ENCODE results near the gene MORN3.
"Not testable (repeated sequence)": the region's sequence is repeated elsewhere in the genome, so short reads cannot be mapped to it uniquely, and the experiment has no call there.

Gene MORN3

DNA sequence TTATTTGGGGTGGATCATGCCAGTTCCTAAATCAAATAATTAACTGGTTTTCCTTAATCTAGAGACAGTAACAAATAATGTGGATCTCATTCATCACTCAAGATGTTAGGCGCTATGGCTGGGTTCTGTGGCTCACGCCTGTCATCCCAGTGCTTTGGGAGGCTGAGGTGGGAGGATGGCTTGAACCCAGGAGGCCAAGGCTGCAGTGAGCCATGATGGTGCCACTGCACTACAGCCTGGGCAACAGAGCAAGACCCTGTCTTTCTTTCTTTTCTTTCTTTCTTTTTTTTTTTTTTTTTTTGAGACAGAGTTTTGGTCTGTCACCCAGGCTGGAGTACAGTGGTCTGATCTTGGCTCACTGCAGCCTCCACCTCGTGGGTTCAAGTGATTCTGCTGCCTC is 23.3 kb upstream of the MORN3 start:
- not testable (repeated sequence) for DNase-seq (ENCODE audit: low spot score)

DNA sequence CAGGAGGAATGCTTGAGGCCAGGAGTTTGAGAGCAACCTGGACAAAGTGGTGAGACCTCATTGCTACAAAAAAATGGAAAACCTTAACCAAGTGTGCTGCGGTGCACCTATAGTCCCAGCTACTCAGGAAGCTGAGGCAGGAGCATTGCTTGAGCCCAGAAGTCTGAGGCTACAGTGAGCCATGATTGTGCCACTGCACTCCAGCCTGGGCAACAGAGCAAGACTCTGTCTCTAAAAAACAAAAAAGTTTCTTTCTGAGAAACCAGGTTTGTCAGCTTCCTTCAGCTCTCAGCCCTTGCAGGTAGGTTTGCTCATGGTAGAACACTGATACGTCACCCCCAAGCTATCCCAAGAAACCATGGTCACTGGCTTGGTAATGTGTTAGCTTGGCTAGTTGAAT is 20.0 kb upstream of the MORN3 start:
- no peak for DNase-seq (ENCODE audit: low spot score)

DNA sequence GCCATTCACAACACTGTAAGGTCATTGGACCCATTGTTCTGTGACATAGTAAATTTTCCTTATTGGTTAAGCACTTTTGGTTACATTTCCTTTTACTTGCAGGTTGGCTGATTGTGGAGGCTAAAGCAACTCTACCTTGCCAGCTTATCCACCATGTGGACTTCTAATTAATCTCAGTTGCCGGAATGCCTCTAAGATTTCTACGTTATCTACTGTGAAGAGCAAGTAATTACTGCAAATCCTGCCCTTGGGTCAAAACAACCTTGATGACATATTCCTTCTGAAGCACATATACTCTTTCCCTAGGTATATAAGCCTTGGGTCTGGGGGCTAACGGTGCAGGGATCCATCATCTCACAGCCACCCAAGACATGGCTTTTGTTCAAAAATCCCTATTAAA is 19.5 kb upstream of the MORN3 start:
- DNase-seq (ENCODE audit: low spot score): no peak

DNA sequence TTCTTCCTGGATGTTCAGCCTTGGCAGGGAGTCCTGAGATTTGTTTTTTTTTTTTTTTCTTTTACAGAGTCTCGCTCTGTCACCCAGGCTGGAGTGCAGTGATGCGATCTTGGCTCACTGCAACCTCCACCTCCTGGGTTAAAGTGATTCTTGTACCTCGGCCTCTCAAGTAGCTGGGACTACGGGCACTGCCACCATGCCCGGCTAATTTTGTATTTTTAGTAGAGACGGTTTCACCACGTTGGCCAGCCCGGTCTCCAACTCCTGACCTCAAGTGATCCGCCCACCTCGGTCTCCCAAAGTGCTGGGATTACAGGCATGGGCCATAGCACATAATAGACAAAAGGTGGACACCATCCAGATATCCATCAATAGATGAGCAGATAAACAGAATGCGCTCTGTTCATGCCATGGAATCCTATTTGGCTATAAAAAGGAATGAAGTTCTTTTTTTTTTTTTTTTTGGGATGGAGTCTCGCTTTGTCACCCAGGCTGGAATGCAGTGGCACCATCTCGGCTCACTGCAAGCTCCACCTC is 10.3 kb upstream of the MORN3 start:
- DNase-seq (ENCODE audit: low spot score): peak; percentile 75

DNA sequence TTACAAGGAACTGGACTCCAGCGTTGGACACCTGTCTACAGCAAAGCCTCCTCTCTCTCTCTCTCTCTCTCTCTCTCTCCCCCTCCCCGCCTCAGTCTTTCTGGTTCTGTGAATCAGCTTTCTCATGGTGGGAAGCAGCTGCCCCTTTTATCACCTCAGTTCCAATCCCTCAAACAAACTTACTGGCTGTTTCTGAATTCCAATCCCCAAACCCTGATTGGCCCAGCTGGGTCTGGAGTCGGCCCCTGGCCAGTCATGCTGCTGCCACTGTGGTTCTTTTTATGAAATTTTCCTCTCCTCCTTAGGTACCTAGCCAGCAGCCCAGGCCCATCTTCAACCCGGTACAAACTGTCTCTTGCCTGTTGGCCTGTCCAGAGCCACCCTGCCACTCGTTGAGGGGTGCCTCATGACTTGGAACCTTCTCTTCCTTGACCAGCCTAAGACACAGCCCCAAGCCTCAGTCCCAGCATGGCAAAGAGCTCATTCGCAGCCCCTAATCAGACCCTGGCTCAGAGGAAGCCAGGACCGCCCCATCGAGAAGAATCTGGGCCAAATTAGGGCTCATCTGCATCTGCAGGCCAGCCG is 9.4 kb upstream of the MORN3 start:
- no peak for DNase-seq (ENCODE audit: low spot score)

DNA sequence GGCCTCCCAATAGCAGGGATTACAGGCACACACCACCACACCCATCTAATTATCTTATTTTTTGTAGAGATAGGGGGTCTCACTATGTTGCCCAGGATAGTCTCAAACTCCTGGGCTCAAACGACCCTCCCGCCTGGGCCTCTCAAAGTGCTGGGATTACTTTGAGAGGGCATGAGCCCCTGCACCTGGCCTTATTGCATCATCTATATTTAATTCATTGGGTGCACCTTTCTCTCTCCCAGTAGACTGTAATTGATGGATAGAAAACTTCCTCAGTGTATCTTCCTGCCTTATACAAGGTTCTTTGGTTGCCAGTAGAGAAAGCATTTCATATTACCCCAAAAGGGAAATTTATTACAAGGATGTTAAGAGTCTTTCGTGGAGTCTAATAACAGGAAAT is 8.9 kb upstream of the MORN3 start:
- DNase-seq (ENCODE audit: low spot score): no peak

DNA sequence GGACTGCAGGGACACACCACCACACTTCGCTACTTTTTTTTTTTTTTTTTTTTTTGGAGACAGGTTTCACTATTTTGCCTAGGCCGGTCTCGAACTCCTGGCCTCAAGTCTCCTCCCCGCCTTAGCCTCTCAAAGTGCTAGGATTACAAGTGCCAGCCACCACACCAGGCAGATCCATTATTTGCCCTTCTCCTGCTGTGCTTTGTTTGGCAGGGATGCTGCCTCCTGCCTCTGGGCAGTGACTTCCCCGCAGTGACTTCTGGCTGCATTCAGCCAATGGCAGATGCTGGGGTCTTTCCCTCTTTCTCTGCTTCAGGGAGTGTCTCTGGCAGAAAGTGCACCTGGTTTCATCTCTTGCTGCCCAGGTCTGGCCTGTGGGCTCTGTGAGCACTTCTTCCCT is 6.7 kb upstream of the MORN3 start:
- DNase-seq (ENCODE audit: low spot score): no peak

DNA sequence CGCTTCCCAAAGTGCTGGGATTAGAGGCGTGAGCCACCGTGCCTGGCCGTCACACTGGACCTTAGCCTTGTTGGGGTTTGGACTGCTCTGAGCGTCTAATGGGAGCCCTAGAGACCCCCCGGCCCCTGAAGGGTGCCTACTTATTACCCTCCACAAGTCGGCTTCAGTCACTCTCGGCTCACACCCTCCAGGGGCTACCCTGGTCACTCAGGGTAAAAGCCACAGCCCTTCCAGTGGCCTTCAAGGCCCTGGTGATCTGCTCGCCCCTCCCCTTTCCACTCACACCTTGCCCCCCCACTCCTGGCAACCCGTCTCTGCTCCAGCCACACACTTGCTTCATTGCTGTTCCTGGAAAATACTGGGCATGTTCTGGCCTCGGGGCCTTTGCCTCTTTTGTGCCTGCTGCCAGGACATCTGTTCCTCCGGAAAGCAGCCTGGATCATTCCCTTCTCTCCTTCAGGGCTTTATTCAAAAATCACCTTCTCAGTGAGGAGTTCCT is 3.6 kb upstream of the MORN3 start:
- no peak for DNase-seq (ENCODE audit: low spot score)

DNA sequence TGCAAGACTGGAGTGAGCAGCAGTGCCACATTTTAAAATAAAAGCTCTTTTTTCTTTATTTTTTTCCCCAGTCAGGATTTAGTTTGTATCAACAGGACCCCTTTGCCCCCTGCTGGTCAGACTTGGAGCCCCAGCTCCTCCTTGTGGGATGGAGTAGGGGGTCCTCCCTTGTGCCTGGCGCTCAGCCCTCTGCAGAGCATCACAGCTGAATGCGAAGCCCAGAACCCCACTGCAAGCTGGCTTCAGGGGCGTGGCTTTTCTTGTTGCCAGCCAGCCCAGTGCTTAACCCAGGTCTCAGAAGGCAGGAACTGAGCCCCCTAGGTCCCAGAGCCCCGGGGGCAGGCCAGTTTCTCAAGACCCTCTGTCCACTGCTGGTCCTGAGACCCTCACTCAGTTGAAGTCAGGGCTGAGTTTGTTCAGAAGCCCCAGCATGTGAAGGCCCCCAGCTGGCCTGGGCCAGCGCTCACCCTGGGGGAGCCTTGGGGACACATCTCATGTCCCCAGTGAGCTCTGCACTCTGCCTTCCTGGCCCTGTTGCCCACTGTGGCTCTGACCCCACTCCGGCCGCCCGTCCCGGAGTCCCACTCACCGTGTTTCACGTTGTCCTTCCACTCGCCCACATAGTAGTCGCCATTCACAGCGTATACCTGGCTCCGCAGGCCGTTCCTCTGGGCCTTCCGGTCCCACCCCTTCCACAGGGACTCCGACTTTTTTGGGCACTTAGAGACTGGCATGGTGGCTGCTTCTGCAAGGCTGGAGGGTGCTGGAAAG is 519 bp downstream of the MORN3 start:
- no peak for DNase-seq (ENCODE audit: low spot score)

DNA sequence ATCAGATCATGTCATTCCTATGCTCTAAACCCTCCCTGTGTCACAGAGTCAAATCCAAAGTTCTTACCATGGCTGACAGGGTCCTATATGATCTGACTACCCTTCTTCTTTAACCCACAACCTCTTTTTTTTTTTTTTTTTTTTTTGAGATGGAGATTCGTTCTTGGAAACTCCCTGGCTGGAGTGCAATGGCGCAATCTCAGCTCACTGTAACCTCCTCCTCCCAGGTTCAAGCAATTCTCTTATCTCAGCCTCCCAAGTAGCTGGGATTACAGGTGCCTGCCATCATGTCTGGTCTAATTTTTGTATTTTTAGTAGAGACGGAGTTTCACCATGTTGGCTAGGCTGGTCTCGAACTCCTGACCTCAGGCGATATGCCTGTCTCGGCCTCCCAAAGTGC is 2.6 kb downstream of the MORN3 start:
- not testable (repeated sequence) for DNase-seq (ENCODE audit: low spot score)

DNA sequence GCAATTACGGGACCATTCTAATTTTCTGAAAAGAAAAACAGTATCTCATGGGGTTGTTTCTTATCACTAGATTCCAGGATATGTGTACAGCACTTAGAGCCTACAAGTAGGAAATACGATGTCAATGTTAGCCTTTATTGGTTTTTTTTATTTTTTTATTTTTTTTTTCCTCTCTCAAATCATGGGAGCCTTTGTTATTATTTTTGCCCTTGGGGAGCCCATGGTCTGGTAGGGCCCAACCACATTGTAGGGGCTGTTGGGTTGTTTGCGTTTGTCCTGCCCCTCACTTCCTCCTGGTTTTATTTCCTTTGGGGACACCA is 5.9 kb downstream of the MORN3 start:
- DNase-seq (ENCODE audit: low spot score): no peak

DNA sequence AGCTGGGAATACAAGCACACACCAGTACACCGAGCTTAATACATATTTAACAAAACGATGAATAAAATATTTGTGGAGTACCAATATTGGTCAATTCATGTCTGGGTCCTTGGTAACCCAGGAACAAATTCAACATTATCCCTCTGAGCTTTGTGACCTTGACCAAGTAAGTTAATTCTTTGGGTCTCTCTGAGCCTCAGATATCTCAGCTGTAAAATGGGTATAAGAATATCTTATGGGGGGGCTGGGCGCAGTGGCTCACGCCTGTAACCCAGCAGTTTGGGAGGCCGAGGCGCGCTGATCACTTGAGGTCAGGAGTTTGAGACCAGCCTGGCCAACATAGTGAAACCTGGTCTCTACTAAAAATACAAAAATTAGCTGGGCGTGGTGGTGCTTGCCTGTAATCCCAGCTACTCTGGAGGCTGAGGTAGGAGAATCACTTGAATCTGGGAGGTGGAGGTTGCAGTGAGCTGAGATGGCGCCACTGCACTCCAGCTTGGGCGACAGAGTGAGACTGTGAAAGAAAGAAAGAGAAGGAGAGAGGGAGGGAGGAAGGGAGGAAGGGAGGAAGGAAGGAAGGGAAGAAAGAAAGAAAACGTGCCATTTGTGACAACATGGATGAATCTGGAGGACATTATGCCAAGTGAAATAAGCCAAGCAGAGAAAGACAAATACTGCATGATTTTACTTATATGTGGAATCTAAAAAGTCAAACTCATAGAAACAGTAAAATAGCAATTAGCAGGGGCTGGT is 7.9 kb downstream of the MORN3 start:
- not testable (repeated sequence) for DNase-seq (ENCODE audit: low spot score)

DNA sequence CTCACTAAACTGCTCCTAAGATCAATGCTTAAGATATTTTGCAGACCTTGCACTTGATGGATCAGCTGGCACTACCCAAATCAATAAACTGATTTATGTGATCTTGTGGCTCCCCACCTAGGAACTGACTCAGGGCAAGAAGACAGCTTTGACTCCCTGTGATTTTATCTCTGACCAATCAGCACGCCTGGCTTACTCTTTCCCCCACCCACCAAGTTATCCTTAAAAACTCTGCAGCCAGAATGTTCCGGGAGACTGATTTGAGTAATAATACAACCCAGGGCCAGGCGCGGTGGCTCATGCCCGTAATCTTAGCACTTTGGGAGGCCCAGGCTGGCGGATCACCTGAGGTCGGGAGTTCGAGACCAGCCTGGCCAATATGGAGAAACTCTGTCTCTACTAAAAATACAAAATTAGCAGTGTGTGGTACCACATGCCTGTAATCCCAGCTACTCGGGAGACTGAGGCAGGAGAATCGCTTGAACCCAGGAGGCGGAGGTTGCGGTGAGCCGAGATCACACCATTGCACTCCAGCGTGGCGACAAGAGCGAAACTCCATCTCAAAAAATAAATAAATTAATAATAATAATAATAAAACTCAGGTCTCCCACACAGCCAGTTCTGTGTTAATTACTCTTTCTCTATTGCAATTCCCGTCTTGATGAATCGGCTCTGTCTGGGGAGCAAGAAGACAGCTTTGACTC is 12.0 kb downstream of the MORN3 start:
- DNase-seq (ENCODE audit: low spot score): no peak

DNA sequence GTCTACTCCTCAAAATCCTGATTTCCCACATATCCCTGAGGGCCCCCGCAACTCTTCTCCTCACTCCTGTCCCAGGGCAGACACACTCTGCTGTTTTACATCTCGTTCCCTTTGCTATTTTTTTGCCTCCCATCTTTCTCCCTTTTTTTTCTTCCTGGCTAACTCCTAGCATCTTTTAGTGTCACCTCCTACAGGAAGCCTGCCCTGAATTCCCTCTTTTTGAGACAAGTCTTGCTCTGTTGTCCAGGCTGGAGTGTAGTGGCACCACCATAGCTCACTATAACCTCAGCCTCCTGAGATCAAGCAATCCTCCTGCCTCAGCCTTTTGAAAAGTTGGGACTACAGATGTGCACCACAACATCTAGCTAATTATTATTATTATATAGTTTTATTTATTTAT is 13.3 kb downstream of the MORN3 start:
- no peak for DNase-seq (ENCODE audit: low spot score)

DNA sequence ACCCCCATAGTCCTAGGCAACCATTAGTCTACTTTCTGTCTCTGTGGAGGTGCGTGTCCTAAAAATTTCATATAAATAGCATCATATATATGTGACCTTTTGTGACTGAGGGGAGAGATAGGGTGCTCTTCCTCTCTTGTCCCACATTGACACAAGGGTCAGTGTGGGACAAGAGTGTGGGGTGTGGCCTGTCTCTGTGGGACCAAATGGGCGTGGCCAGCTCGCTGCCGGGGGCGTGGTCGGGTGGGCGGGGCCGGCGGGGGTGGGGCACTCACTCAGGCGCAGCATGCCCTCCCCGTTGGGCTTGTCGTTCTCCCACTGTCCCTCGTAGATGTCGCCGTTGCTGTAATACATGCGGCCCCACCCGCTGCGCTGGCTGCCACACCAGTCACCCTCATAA is 15.5 kb downstream of the MORN3 start:
- DNase-seq (ENCODE audit: low spot score): no peak

DNA sequence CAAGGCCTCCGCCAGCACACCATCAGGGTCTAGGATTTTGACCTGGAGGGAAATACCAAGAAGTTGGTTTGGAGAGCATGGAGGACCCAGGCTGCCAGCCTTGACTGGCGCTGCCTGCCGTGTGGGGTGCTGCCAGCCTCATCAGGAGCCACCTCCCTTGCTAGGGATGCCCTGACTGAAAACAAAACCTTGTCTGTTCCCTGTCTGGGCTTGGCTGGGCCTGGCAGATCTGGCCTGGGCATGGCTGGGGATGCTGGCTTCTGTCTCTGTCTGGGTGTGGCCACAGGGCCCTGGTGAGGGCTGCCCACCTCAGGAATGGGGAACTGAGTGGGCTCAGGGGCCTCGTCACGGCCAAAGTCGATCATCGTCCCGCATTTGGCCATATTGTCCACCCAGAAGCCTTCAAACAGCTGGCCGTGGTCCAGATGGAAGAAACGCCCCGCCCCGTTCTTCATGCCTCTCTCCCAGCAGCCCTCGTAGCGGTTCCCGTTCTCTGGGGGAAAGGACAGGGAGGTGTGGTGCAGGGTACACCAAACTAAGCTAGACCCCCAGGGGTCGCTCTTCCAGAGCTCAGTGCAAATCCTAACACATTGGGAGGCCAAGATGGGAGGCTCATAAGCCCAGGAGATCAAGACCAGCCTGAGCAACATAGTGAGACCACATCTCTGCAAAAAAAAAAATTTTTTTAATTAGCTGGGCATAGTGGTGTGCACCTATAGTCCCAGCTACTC is 16.5 kb downstream of the MORN3 start:
- no peak for DNase-seq (ENCODE audit: low spot score)

DNA sequence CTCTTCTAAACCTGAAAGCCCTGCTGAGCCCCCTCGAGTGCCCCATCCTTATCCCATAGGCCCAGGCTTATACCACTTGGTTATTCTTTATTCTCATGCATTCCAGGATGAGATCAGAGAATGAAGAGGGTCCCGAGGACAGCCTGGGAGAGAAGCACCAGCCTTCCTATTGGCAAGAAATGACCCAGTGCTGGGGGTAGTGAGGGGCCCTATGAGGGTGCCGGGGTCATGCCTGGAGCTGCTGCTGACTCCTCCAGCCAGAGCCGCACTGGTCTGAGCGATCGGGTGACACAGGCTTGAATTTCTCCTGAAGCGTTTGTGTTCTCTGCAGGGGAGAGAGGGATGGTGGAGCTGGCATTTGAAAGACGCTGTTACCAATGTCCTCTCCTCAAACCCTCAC is 18.1 kb downstream of the MORN3 start:
- DNase-seq (ENCODE audit: low spot score): no peak

DNA sequence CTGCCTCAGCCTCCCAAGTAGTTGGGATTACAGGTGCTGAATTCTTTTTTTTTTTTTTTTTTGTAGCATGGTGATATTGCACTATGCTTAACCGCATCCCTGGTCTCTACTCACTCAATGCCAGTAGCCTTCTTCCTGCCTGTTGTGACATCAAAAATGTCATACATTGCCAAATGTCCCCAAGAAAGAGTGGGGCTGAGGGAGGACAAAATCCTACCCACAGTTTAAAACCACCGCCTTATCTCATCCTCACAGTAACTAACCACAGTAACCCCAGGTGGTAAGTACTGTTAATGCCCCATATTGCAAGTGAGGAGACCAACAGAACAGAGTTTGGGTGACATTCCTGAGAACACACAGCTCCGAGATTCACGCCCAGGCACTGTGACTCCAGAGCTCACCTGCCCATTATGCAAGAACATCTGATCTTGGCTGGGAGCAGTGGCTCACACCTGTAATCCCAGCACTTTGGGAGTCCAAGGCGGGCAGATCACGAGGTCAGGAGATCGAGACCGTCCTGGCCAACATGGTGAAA is 19.6 kb downstream of the MORN3 start:
- DNase-seq (ENCODE audit: low spot score): no peak

DNA sequence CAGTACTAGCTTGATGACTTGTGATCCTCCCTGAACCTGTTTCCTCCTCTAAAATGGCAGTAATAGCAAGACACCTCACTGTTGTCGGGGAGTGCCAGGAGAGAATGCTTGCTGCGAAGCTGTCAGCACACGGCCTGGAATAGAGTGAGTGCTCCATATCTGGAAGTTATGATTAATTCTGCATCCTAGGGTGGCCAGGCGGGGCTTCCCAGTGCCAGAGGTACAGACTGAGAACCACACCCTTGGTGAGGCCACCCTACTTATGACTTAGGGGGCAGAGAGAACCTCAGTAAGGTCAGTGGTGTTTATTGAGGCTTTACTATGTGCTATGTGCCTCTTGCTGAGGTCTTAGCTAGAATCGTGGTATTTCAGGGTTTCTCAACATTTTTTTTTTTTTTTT is 20.1 kb downstream of the MORN3 start:
- no peak for DNase-seq (ENCODE audit: low spot score)

DNA sequence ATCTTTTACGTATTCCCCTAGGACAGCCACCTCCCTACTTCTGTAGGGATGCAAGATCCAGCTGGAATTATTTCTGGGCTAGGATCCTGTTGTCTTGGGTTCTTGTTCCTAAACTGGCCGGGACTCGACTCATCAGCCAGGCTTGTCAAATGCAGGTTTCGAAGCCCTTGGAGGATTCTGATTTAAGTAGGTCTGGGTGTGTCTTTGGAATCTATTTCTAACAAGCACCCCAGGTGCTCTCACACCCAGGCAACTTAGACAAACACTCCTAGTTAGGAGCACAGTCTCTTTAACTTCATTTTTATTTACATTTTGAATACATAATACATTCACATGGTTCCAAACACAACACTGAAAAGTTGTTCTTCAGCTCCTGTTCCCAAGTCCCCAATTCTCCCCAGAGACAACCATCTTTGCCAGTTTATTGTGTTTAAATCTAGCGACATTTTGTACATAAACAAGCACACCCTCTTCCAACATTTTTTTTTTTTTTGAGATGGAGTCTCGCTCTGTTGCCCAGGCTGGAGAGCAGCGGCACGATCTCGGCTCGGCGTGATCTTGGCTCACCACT is 20.9 kb downstream of the MORN3 start:
- DNase-seq (ENCODE audit: low spot score): no peak

DNA sequence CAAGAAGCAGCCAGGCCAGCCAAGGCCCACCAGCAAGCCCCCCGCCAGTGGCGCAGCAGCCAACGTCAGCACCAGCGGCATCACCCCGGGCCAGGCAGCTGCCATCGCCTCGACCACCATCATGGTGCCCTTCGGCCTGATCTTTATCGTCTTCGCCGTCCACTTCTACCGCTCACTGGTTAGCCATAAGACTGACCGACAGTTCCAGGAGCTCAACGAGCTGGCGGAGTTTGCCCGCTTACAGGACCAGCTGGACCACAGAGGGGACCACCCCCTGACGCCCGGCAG is 28.2 kb downstream of the MORN3 start:
- no peak for DNase-seq (ENCODE audit: low spot score)
